ENCODE results near the gene KSR2. TPM values are rescaled to one million over a fixed set of nuclear protein-coding genes. Genes with fewer than 3 reads are reported as not detected.

Gene KSR2
- total and polyA plus RNA-seq, 10 of the 15 experiments (the other 5 are each of a cell fraction or from before 2014, with no cell fraction given), result under 0.01 to 1.5 (median 0.01) TPM; not detected in 3

DNA sequence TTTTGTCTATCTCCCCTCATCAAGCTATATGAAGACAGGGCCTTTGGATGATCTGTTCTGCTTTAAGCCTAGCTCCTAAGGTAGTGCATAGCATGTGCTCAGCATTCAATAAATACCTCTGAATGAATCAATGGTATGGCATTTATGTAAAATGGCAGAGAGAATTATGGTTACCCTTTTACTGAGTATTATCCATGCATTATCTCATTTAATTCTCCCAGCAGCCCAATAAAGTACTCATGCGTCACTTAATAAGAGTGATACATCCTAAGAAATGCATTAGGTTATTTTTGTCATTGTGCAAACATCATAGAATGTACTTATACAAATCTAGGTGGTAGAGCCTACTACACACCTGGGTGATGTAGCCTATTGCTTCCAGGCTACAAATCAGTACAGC, 269.7 kb downstream of the KSR2 start:
- Histone ChIP-seq H2AFZ (ENCODE audit: control insufficient read depth, low read depth, low read length) (no peak overlapping the region), H3K4me1 (ENCODE audit: control insufficient read depth, insufficient read depth, low read length) (no peaks in the 10 kb centered on the region), H3K27ac (ENCODE audit: control insufficient read depth, insufficient read depth) (no peak overlapping the region), H3K79me2 (ENCODE audit: control insufficient read depth, insufficient read depth, low read length) (no peaks in the 10 kb centered on the region), H3K9me3 (replicated peaks; ENCODE audit: control insufficient read depth, insufficient read depth, low read length) (no peaks in the 10 kb centered on the region), H3K9ac (ENCODE audit: control insufficient read depth, insufficient read depth, low read length) (no peak overlapping the region), H3K36me3 (ENCODE audit: control insufficient read depth in 2 of 2, insufficient read depth in 2 of 2, low read length in 1 of 2) (no peaks in the 10 kb centered on the region), H3K27me3 (replicated peaks in 1 of 2; ENCODE audit: control insufficient read depth in 2 of 2, insufficient read depth in 2 of 2, low read length in 1 of 2) (no peaks in the 10 kb centered on the region), H3K4me2 (ENCODE audit: control insufficient read depth, insufficient read depth) (no peak overlapping the region), H3K4me3 (no peak overlapping the region), H4K20me1 (ENCODE audit: control insufficient read depth, insufficient read depth) (no peaks in the 10 kb centered on the region)
- TF ChIP-seq EGR1 (IDR thresholded peaks at IDR 0.05; ENCODE audit: borderline replicate concordance in 1 of 2, low read depth in 2 of 2, low read length in 2 of 2) (no peak), SRF (IDR thresholded peaks at IDR 0.05; ENCODE audit: low read depth in 2 of 2, low read length in 2 of 2) (no peak), NR2C1 (IDR thresholded peaks at IDR 0.05) (no peak), NFXL1 (IDR thresholded peaks at IDR 0.05; ENCODE audit: borderline replicate concordance) (no peak), HDAC2 (IDR thresholded peaks at IDR 0.05) (no peak), BCL11A (IDR thresholded peaks at IDR 0.05; ENCODE audit: low read depth, low read length) (no peak), ZNF622 (IDR thresholded peaks at IDR 0.05) (no peak)
- FAIRE-seq (no peak), ATAC-seq (no peak), DNase-seq (ENCODE audit: low read depth, low spot score) (no peak)
- ChIA-PET RAD21 (ENCODE audit: unreplicated experiment) (no interaction called here), POLR2A (no interaction called here), CTCF (interaction anchor here (0.6 to 1.0 kb wide), 2 partner anchors 14 to 173 kb away, joined by 3 read pairs; no protein-coding TSS in a partner anchor), SMC1A (ENCODE audit: uncharacterized antibody, unreplicated experiment) (no interaction called here)
- BruUV-seq (replicated peaks), result no TSS peak
- 4% methylated on average over 1 of the region's 1 CpG for WGBS (ENCODE audit: insufficient coverage, insufficient replicate concordance, low lambda C conversion rate, missing lambda C conversion rate)
- intact Hi-C loops (cut with micrococcal nuclease; ENCODE audit: unreplicated experiment), result no loop called here
- in situ Hi-C loops (cut with MboI), result no loop called here

DNA sequence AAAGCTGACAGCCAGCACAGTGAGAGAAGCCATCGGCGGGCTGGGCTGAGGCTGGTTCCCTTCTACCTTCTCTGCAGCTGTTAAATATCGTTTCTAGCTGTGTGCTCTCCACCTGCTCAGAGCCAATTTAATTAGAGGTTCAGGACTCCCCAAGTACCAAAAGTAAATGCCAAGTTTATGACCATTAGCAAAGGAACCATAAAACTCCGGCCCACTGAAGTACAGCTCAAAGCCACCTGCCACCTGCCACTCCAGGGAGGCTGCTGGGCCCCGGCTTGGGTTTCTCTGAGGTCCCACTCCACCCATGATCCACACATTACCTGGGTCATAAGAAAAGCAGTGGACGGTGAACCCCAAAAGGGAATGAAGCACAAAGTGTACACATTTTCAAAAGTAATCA, 272.8 kb downstream of the KSR2 start:
- no peaks in the 10 kb centered on the region for H3K4me1 ChIP-seq (ENCODE audit: control insufficient read depth, insufficient read depth, low read length)
- no peaks in the 10 kb centered on the region for H3K79me2 ChIP-seq (ENCODE audit: control insufficient read depth, insufficient read depth, low read length)
- ChIA-PET SMC1A (ENCODE audit: uncharacterized antibody, unreplicated experiment) (no interaction called here), RAD21 (ENCODE audit: unreplicated experiment) (no interaction called here), POLR2A (no interaction called here), CTCF (interaction anchor here (0.7 kb wide), 1 partner anchor 286 kb away, joined by 3 read pairs; no protein-coding TSS in a partner anchor)
- no peak overlapping the region for H2AFZ ChIP-seq (ENCODE audit: control insufficient read depth, low read depth, low read length)
- WGBS (ENCODE audit: insufficient coverage, insufficient replicate concordance, low lambda C conversion rate, missing lambda C conversion rate), result 25% methylated on average over 6 of the region's 6 CpGs
- no peak overlapping the region for H3K27ac ChIP-seq (ENCODE audit: control insufficient read depth, insufficient read depth)
- FAIRE-seq (no peak), ATAC-seq (no peak), DNase-seq (ENCODE audit: low read depth, low spot score) (no peak)
- no TSS peak for BruUV-seq (replicated peaks)
- H3K4me2 ChIP-seq (ENCODE audit: control insufficient read depth, insufficient read depth), result no peak overlapping the region
- H3K27me3 ChIP-seq (replicated peaks in 1 of 2; ENCODE audit: control insufficient read depth in 2 of 2, insufficient read depth in 2 of 2, low read length in 1 of 2), result no peaks in the 10 kb centered on the region
- no peak overlapping the region for H3K4me3 ChIP-seq
- H4K20me1 ChIP-seq (ENCODE audit: control insufficient read depth, insufficient read depth), result no peaks in the 10 kb centered on the region
- no peak overlapping the region for H3K9ac ChIP-seq (ENCODE audit: control insufficient read depth, insufficient read depth, low read length)
- in situ Hi-C loops (cut with MboI) (no loop called here), intact Hi-C loops (cut with micrococcal nuclease; ENCODE audit: unreplicated experiment) (no loop called here)
- H3K36me3 ChIP-seq (ENCODE audit: control insufficient read depth in 2 of 2, insufficient read depth in 2 of 2, low read length in 1 of 2), result no peaks in the 10 kb centered on the region
- H3K9me3 ChIP-seq (replicated peaks; ENCODE audit: control insufficient read depth, insufficient read depth, low read length), result no peaks in the 10 kb centered on the region; the same call in 2 of the 3 replicates
- TF ChIP-seq TCF12 (IDR thresholded peaks at IDR 0.05; ENCODE audit: low read depth, low read length), result no peak
- TF ChIP-seq HDAC2 (IDR thresholded peaks at IDR 0.05), result no peak
- TF ChIP-seq JUND (IDR thresholded peaks at IDR 0.05; ENCODE audit: low read depth, low read length), result no peak
- TF ChIP-seq RB1 (IDR thresholded peaks at IDR 0.05; ENCODE audit: borderline replicate concordance), result no peak
- TF ChIP-seq MAX (IDR thresholded peaks at IDR 0.05; ENCODE audit: low read depth, low read length), result no peak
- no peak for TF ChIP-seq TCF7 (IDR thresholded peaks at IDR 0.05; ENCODE audit: borderline replicate concordance)
- TF ChIP-seq, protein P1, sequence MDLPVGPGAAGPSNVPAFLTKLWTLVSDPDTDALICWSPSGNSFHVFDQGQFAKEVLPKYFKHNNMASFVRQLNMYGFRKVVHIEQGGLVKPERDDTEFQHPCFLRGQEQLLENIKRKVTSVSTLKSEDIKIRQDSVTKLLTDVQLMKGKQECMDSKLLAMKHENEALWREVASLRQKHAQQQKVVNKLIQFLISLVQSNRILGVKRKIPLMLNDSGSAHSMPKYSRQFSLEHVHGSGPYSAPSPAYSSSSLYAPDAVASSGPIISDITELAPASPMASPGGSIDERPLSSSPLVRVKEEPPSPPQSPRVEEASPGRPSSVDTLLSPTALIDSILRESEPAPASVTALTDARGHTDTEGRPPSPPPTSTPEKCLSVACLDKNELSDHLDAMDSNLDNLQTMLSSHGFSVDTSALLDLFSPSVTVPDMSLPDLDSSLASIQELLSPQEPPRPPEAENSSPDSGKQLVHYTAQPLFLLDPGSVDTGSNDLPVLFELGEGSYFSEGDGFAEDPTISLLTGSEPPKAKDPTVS (IDR thresholded peaks at IDR 0.05; ENCODE audit: low read depth, low read length), result no peak
- TF ChIP-seq LARP7 (IDR thresholded peaks at IDR 0.05), result no peak
- TF ChIP-seq TBL1XR1 (IDR thresholded peaks at IDR 0.05; ENCODE audit: low read depth, low read length), result no peak

Data from GM12878 (cell line).